GM19328 (cell line): ENCODE data around the gene PRKAA2.
"Not testable (repeated sequence)": the region's sequence is repeated elsewhere in the genome, so short reads cannot be mapped to it uniquely, and the experiment has no call there.

ENCODE experiments used
- ATAC-seq: cut with Tn5 transposase; IDR thresholded peaks from one replicate; pipeline ENCODE4 v1.9.1; 2021; ENCODE audit warnings: mild to moderate bottlenecking, moderate library complexity; ENCODE audit not compliant: unreplicated experiment

The PRKAA2 gene

DNA sequence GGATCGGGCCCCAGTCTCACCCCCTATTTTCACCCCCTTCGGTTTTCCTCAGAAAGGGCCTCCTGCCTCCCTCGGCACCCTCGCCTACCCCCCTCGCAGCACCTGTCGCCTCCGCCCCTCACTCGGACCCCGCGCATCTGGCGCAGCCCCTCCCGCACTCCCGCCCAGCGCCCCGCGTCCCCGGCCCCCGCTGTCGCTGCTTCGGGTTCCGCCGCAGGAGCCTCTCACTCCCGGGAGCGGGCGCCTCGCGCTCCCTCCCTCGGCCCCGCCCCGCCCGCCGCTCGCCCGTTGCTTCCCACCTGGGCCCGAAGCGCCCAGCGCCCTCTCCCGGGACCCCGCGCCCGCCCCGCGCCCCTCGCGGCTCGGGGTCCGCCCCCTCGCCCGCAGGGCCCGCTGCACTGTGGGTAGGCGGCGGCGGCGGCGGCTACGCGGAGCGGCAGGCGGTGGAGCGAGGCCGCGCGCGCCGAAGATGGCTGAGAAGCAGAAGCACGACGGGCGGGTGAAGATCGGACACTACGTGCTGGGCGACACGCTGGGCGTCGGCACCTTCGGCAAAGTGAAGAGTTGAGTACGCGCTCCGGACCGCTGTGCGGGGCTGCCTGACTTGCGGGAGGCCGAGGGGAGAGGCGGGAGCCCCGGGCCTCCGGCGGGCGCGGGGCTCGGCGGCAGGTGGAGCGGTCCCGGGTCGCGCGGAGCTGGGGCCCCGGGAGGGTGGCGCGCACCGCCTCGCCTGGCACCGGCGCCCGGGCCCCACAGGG, at the start of gene PRKAA2:
Gene PRKAA2, plus strand, starts transcription at position 396 of the 758 bp plus-strand sequence. Its CDS starts 74 bp downstream, at position 470.
- ATAC-seq = no peak

DNA sequence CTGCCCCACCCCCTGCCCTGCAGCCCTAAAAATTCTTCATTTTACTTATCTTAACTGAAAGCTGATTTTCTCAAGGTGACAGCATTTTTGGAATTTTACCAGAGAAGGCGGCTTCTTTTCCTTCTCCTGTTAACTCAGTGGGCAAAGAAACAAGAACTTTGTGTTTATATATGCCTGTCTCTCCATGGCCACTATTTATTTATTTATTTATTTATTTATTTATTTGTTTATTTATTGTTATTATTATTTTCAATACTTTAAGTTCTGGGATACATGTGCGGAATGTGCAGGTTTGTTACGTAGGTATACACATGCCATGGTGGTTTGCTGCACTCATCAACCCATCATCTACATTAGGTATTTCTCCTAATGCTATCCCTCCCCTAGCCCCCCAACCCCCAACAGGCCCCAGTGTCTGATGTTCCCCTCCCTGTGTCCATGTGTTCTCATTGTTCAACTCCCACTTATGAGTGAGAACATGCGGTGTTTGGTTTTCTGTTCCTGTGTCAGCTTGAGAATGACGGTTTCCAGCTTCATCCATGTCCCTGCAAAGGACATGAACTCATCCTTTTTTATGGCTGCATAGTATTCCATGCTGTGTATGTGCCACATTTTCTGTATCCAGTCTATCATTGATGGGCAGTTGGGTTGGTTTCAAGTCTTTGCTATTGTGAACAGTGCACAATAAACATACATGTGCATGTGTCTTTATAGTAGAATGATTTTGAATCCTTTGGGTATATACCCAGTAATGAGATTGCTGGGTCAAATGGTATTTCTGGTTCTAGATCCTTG, 49.5 kb upstream of the PRKAA2 start:
- not testable (repeated sequence) for ATAC-seq

DNA sequence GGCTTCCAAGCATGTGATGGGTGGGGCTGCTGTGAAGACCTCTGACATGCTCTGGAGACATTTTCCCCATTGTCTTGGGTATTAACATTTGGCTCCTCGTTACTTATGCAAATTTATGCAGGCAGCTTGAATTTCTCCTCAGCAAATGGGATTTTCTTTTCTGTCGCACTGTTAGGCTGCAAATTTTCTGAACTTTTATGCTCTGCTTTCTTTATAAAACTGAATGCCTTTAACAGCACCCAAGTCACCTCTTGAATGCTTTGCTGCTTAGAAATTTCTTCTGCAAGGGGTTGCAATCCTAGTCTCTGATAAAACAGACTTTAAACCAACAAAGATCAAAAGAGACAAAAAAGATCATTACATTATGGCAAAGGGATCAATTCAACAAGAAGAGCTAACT, 35.0 kb upstream of the PRKAA2 start:
- ATAC-seq = not testable (repeated sequence)

- ATAC-seq = not testable (repeated sequence)
These were observed 34.3 kb upstream of the PRKAA2 start for GRCh38 chr1:56610770-56611169.

DNA sequence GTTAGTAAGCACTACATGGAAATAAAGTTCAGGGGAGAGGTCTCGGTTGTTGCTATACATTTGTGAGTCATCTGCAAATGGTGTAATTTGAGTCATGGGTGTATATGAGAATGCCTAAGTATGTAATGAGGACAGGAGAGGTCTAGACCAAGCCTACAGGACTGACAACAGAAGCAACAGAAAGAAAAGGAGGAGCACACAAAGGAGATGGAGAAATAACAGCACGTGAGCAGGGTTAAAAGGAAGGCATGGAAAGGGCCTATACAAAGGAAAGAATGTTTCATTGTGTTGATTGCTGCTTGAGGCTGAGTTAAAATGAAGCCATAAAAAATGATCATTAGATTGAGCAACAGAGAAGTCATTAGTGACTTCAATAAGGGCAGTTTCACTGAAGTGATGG, 28.0 kb upstream of the PRKAA2 start:
- ATAC-seq = no peak

GRCh38 chr1:56625819-56626440, 19.2 kb upstream of the PRKAA2 start:
- ATAC-seq = no peak

- no peak for ATAC-seq
These were observed 18.6 kb upstream of the PRKAA2 start for GRCh38 chr1:56626546-56626945.

- no peak for ATAC-seq
These were observed 18.0 kb upstream of the PRKAA2 start for GRCh38 chr1:56627019-56627635.

DNA sequence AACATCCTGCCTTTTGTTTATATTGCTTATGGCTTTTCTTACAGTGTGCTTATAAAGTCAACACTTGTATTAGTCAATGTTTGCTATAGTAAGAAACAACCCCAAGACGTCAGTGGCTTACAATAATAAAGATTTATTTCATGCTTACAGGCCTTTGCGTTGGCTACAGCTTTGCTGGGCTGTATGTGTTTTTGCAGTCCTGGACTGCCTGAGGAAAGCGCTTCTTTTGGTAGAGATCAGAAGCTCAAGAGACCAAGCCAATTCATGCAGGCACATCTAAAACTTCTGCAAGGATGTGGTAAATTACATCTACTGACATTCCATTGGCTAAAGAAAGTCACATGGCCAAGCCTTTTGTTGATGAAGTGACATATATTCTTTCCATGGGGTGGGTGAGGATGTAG, 17.5 kb upstream of the PRKAA2 start:
- ATAC-seq = no peak

DNA sequence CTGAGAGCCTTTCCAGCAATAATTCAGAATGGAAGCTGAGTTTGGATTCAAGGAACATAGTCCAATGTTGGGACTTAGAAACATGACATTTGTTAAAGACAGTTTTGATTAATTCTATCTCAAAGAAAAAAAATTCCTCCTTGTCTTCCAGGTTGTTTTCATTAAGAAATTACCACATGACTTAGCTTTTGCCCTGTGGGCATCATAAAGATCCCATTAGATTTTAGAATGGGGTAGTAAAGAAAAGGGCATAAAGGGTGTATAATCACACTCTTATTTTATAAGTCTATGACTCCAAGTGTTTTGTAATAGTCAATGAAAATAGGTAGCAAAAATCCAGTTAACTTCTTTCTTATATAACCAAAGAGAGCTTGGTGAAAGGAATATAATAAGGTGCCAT, 14.3 kb upstream of the PRKAA2 start:
- ATAC-seq = no peak

DNA sequence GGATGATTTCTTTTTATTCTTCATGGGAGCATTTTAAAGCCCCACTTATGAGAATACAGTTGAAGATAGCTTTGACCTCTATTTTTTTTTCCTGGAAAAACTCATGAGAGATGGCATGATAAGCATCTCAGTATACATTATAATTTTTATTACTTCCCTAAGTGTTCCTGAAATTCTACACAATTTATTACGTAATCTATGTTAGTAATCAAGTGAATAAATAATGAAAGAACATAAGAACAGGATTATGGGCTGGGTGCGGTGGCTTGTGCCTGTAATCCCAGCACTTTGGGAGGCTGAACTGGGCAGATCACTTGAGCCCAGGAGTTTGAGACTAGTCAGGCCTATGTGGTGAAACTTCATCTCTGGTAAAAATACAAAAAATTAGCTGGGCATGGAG, 13.2 kb upstream of the PRKAA2 start:
- no peak for ATAC-seq

DNA sequence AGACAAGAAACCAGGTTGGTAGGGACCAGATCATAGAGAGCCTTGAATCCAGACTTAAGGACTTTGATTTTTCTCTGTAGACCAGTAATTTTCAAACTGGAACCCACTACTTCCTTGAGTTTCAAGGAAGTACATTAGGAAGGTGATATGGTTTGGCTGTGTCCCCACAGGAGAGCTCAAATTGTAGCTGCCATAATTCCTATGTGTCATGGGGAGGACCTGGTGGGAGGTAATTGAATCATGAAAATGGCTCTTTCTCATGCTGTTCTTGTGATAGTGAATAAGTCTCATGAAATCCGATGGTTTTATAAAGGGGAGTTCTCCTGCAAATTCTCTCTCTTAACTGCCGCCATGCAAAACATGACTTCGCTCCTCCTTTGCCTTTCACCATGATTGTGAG, 10.1 kb upstream of the PRKAA2 start:
- no peak for ATAC-seq

- no peak for ATAC-seq
These were observed 6.9 kb upstream of the PRKAA2 start for GRCh38 chr1:56638248-56638647.

- no peak for ATAC-seq
These were observed 5.9 kb upstream of the PRKAA2 start for GRCh38 chr1:56639211-56639610.

DNA sequence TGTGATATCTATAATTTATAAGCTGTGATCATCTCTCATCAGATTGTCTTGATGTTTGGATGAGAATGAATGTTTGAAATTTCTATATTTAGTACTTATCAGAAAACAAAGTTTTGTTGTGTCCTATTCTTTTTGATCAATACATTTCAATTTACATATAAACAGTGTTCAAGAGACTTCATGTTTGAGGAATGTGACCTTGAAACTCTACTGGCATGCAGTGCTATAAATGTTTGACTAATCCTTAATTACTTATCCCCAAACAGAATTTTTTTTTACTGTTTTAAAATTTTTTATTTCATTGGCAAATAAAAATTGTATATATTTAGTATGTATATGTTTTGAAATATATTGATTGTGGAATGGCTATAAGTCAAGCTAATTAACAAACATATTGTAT, 1.5 kb upstream of the PRKAA2 start:
- ATAC-seq = no peak

GRCh38 chr1:56644064-56644918, 823 bp upstream of the PRKAA2 start:
- no peak for ATAC-seq

DNA sequence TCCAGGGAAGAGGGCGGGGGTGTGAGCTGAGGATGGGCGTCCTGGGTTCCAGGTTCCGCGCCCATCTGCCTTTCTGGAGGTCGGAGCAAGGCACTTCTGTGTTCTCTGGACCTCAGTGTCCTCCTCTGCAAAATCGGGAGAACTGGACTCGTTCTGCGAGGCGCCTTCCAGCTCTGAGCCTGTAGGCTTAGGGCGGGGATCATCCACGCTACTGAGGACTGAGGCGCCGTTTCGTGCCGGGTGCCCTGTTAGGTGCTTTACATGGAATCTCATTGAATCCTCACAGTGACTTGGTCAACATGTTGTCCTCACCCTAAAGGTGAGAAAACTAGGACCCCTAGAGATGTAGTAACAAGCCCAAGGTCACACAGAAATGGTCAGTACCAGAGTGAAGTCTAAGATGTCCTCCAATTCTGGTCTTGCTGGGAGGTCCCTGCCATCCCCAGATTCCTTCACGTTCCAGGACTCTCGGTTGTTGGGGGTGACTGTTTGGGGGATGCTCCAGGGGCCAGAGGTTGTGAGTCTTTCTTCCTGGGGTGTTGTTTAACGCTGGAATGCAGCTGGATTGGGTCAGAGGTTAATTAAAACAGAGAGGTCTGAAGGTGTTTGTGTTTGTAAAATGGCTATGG, 677 bp downstream of the PRKAA2 start:
- no peak for ATAC-seq

DNA sequence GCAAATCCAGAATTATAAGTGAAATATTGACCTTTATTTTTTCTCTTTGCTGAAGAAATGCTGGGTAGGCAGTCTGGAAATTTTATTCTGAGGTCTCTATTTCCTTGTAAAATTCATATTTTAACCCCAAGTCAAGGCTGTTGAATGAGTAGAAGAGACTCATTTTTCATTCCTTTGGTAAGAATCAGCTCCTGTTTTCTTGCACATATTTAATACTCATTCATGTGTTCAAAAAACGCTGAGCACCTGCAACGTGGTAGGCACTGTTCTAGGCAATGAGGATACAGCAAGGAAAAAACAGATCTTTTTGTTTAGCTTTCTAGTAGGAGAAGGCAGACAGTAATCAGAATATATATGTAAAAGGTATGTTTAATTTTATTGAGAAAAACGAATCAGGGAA, 1.5 kb downstream of the PRKAA2 start:
- no peak for ATAC-seq

GRCh38 chr1:56647106-56647505, 2.0 kb downstream of the PRKAA2 start:
- ATAC-seq = no peak

DNA sequence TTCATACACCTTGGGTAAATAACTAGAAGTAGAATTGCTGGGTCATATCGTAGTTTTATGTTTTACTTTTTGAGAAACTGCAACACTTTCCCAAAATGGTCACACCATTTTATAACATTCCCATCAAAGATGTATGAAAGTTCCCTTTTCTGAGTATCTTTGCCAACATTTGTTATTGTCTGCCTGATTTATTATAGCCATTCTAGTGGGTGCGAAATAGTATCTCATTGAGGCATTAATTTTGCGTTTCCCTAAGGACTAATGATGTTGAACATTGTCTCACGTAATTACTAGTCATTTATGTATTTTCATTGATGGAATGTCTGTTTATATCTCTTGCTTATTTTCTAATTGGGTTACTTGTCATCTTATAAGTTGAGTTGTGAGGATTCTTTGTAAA, 3.4 kb downstream of the PRKAA2 start:
- no peak for ATAC-seq
